Activated CD8-positive, alpha-beta memory T cell treated with anti-CD3 and anti-CD28 coated beads, Interleukin-2, amount 50 U/mL, for 1 hour (primary cell): ENCODE data around the gene CROCC.
"Not testable (repeated sequence)": the region's sequence is repeated elsewhere in the genome, so short reads cannot be mapped to it uniquely, and the experiment has no call there.

Experiments used
- DNase-seq: peaks from one replicate; pipeline ENCODE4 v3.0.0-alpha.2; 2020; ENCODE audit errors: extremely low read depth

Gene CROCC

DNA sequence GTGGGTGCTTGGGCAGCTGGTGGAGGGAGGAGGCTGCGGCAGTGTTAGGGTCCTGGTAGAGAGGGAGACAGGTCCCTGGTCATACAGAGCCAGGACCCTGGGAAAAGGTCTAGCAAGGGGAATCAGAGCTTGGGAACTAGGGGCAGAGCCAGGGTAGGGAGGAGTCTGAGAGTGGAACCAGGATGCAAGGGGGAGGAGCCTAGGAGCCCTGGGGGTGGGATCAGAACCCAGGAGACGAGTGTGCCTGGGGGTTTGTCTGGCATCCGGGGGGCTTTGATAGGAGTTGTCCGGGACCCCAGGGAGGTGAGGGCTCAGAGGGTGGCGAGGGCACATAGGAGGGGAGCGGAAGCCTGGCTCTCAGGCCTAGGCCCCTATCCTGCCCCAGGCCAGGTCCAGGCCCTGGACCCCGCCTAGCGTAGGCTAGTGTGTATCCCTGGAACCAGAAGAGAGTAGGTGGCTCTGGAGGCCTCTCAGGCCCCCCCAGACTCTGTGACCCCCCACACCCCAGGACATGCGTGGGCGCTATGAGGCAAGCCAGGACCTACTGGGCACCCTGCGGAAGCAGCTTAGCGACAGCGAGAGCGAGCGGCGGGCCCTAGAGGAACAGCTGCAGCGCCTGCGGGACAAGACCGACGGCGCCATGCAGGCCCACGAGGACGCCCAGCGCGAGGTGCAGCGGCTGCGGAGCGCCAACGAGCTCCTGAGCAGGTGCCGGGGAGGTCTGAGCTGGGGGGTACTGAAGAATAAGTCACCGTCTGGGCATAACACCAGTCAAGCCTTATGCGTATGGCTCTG, 17.9 kb downstream of the CROCC start:
- DNase-seq: not testable (repeated sequence)

DNA sequence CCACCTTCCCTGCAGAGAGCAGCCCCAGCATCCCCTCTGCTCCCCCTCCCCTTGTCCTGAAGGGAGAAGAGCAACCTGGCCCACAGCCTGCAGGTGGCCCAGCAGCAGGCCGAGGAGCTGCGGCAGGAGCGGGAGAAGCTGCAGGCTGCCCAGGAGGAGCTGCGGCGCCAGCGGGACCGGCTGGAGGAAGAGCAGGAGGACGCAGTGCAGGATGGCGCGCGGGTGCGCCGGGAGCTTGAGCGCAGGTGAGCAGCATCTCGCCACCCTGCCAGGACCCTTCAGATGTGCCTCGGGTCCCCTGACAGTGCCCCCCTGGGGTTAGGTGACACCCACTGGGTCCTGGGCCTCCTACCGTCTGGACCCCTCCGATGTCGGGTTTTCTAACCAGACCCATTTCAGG, 22.3 kb downstream of the CROCC start:
- no peak for DNase-seq

DNA sequence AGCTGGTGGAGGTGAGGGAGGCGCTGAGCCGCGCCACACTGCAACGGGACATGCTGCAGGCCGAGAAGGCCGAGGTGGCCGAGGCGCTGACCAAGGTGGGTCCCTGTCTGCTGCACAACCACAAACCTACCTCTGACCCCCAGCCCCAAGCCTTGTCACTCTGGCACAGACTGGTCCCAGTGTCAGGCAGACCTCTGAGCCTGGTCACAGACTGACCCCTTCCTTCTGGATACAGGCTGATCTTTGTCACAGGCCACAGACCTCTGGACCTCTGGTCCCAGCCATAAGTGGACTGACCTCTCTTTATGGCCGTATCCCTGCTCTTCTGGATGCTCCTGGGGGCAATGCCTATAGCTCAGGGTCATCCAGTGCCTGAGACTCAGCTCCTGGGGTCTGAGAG, 23.8 kb downstream of the CROCC start:
- not testable (repeated sequence) for DNase-seq

DNA sequence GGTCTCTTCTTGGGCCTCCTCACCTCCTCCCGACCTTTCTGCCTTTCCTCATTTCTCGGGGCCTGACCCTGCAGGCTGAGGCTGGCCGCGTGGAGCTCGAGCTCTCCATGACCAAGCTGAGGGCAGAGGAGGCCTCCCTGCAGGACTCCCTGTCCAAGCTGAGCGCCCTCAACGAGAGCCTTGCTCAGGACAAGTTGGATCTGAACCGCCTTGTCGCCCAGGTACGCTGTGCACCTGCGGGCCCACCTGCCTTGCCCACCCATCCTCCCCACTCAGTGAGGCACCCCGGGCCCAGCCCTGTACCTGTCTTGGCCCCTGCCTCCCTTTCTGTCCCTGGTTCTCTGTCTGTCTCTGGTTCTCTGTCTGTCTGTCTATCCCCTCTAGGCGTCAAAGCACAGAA, 24.5 kb downstream of the CROCC start:
- DNase-seq: not testable (repeated sequence)

- DNase-seq: no peak
These were observed 24.9 kb downstream of the CROCC start for GRCh38 chr1:16946646-16947045.

- DNase-seq: not testable (repeated sequence)
These were observed 26.7 kb downstream of the CROCC start for GRCh38 chr1:16948282-16948891.

DNA sequence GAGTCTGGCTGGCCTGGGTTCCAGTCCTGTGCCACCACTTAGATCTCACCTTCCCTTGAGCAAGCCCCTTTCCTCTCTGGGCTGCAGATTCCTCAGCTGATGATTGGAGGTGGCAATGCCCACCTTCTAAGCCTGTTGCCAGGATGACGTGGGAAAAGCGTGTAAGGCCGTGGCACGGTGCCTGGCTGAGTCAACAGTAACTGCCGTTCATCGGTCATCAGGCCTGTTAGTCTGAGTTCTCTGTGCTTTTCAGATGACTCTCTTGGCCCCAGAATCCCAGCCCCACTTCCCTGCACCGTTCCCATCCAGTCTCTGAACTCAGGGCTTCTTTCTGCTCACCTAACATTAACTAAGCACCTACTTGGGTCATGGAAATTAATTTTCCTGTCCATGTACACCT, 27.3 kb downstream of the CROCC start:
- not testable (repeated sequence) for DNase-seq

DNA sequence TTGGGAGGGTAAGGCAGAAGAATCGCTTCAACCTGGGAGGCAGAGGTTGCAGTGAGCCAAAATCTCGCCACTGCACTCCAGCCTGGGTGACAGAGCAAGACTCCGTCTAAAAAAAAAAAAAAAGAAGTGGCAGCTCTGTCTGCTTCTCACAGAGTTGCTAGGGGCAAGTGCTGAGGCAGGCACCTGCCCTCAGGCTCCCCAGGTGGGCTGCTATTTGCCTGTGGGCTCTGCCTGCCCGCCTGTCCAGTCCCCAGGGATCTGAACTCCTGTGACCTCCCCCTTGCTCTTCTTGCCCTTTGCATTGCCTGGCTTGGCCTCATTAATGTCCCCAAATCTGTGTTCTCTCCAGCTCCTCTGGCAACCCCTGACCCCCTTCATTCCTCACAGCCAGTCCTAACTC, 30.6 kb downstream of the CROCC start:
- not testable (repeated sequence) for DNase-seq

DNA sequence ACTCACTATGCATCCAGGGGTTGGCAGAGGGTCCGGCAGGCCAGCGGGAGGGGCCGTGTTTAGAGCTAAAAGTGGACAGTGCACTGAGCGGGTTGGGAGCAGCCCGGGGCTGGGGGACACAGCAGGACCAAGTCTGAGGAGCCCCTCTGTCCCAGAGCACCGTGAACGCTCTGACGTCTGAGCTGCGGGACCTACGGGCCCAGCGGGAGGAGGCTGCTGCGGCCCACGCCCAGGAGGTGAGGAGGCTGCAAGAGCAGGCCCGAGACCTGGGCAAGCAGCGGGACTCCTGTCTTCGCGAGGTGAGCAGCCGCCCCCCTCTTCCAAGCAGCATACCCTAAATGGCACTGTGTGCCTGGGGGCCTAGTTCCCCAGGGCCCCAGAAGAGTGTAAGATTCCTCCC, 32.8 kb downstream of the CROCC start:
- no peak for DNase-seq

GRCh38 chr1:16955186-16955585, 33.5 kb downstream of the CROCC start:
- no peak for DNase-seq

GRCh38 chr1:16956775-16957174, 35.0 kb downstream of the CROCC start:
- DNase-seq: no peak

DNA sequence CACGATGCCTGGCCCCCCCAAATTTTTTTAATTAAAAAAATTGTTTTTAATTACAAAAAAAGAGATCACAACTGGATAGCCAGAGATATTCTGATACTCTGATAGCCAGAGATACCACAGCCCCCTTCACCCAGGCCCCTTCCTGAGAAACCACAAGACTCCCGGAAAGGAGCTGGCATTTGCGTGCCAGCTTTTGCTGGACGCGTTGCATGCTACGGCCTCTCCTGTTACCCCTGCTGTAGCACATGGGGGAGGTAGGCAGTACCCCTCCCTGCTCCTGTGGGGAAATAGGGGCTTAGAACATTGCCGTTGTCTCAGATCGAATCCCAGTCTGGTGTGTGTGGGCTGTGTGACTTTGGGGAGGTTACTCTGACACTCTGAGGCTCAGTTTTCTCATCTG, 36.0 kb downstream of the CROCC start:
- DNase-seq: no peak

DNA sequence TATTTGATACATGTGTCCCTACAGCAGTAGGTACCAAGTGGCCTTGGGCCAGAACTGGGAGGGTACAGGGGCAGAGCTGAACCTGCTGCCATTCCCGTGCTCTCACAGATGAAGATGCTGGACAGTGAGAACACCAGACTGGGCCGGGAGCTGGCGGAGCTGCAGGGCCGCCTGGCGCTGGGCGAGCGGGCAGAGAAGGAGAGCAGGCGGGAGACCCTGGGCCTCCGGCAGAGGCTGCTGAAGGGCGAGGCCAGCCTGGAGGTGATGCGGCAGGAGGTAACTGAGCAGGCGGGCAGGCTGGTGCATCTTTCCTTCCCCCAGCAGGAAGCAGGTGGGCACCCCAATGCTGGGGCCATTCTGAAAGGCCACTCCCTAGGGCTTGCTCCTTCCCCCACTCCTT, 36.7 kb downstream of the CROCC start:
- no peak for DNase-seq

- DNase-seq: peak; percentile 27
These were observed 39.0 kb downstream of the CROCC start for GRCh38 chr1:16960560-16961296.

- DNase-seq: no peak
These were observed 39.8 kb downstream of the CROCC start for GRCh38 chr1:16961297-16962133.

GRCh38 chr1:16964169-16964568, 42.4 kb downstream of the CROCC start:
- not testable (repeated sequence) for DNase-seq

- DNase-seq: no peak
These were observed 43.8 kb downstream of the CROCC start for GRCh38 chr1:16965486-16966067.

DNA sequence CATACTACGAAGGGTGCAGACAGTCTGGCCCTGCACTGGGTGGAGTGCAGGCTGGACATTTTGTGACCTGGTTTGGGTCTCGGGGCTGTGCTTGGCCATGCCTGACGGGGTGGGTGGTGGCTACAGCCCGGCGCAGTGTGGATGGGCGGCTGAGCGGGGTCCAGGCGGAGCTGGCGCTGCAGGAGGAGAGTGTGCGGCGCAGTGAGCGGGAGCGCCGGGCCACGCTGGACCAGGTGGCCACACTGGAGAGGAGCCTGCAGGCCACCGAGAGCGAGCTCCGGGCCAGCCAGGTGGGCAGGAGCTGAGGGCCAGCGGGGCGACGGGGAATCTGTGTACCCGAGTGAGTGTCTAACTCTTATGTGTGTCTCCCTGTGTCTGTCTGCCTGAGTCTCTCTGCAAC, 44.6 kb downstream of the CROCC start:
- no peak for DNase-seq

- DNase-seq: no peak
These were observed 45.4 kb downstream of the CROCC start for GRCh38 chr1:16967095-16967575.

DNA sequence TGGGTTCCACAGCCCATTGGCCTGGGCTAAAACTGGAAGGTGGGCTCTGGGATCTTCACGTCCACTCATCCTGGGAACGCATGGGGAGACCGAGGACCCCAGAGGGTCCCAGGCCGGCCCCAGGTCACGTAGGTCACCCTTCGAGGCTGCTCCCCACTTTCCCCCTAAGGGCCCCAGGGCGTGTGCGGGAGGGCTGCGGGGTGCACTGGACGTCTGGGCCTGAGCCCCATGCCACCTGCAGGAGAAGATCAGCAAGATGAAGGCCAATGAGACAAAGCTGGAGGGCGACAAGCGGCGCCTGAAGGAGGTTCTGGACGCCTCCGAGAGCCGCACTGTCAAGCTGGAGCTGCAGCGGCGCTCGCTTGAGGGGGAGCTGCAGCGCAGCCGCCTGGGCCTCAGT, 46.2 kb downstream of the CROCC start:
- DNase-seq: no peak

GRCh38 chr1:16968372-16968771, 46.6 kb downstream of the CROCC start:
- no peak for DNase-seq
